ENCODE measurements around the gene PHC2. TPM values are rescaled to one million over a fixed set of nuclear protein-coding genes. Genes with fewer than 3 reads are reported as not detected.
A peak's percentile ranks its signal among the peaks of the same experiment; 100 is the strongest.

Gene PHC2
- total and polyA plus RNA-seq, 9 of the 15 experiments (the other 6 are each of a cell fraction or from before 2014, with no cell fraction given): 3.1 to 67.6 (median 34.6) TPM

- TF ChIP-seq CHD7 (IDR thresholded peaks at IDR 0.05; ENCODE audit: low read depth, low read length) (no peak), PHTF2 (CRISPR knock-in tag; IDR thresholded peaks at IDR 0.05) (no peak), IRF9 (tag; IDR thresholded peaks at IDR 0.05) (no peak), HES1 (IDR thresholded peaks at IDR 0.05; ENCODE audit: low read depth) (no peak), SMC3 (conservative IDR thresholded peaks at IDR 0.05; ENCODE audit: insufficient read depth, low read depth, low read length) (no peak), RNF2 (IDR thresholded peaks at IDR 0.05) (no peak; the same call in 1 of the 2 replicates), RFX5 (IDR thresholded peaks at IDR 0.05; ENCODE audit: low read depth, low read length) (no peak), STAT5B (CRISPR knock-in tag; IDR thresholded peaks at IDR 0.05) (no peak), SMAD3 (CRISPR knock-in tag; conservative IDR thresholded peaks at IDR 0.05) (no peak), KLF6 (CRISPR knock-in tag; IDR thresholded peaks at IDR 0.05; ENCODE audit: borderline replicate concordance) (no peak), SMARCE1 (IDR thresholded peaks at IDR 0.05) (peak; percentile 54; the same call in 1 of the 2 replicates), XRCC3 (IDR thresholded peaks at IDR 0.05) (no peak), POLR2AphosphoS2 (IDR thresholded peaks at IDR 0.05; ENCODE audit: low read length) (no peak), ZKSCAN1 (IDR thresholded peaks at IDR 0.05; ENCODE audit: low read depth, low read length) (no peak), DLX4 (CRISPR knock-in tag; IDR thresholded peaks at IDR 0.05) (no peak), POLR3A (IDR thresholded peaks at IDR 0.05; ENCODE audit: borderline replicate concordance, extremely low read depth, insufficient read depth, insufficient read length) (no peak)
These were observed 41.5 kb upstream of the PHC2 start, which contains the start of gene ZSCAN20 (continued) for GRCh38 chr1:33472269-33472980.

Measured in K562 (cell line).